K562 (cell line): ENCODE results near the gene CPNE9. TPM values are rescaled to one million over a fixed set of nuclear protein-coding genes. Genes with fewer than 3 reads are reported as not detected.

Experiments
- BCL6 ChIP-seq: fragments of 250-450 bp; sonication (Bioruptor Pico); IDR thresholded peaks from 2 replicates; pipeline ENCODE4 v1.4.0; 2020
- CBX2 ChIP-seq: fragments of 200-600 bp; sonication (generic); IDR thresholded peaks from one replicate; pipeline ENCODE4 v1.6.1; 2012; ENCODE audit warnings: mild to moderate bottlenecking, low read length, inconsistent platforms; ENCODE audit not compliant: insufficient read depth, poor library complexity, severe bottlenecking
- DPF2 ChIP-seq: fragments of 450-650 bp; IDR thresholded peaks from 2 replicates; pipeline ENCODE4 v1.6.1; 2016
- E2F1 ChIP-seq: sonication (generic); formaldehyde crosslinking; IDR thresholded peaks from 2 replicates; pipeline ENCODE4 v1.8.1; 2023; ENCODE audit warnings: mild to moderate bottlenecking, missing genetic modification reagents, moderate library complexity
- EP400 ChIP-seq: fragments of 450-650 bp; IDR thresholded peaks from 2 replicates; pipeline ENCODE4 v1.6.1; 2017; ENCODE audit warnings: antibody characterized with exemption, mild to moderate bottlenecking, moderate library complexity
- ETV1 ChIP-seq: fragments of 450-650 bp; conservative IDR thresholded peaks from 2 replicates; pipeline ENCODE4 v1.6.1; 2016; ENCODE audit warnings: missing genetic modification characterization, control low read depth, low read depth, missing compliant biosample characterization
- FOS ChIP-seq: IDR thresholded peaks from 3 replicates; pipeline ENCODE4 v1.6.1; 2011; ENCODE audit not compliant: insufficient read length; ENCODE audit errors: extremely low read depth
- IFI16 ChIP-seq: fragments of 250-450 bp; sonication (Bioruptor Pico); IDR thresholded peaks from 2 replicates; pipeline ENCODE4 v2.1.2; 2022; ENCODE audit warnings: mild to moderate bottlenecking, inconsistent platforms
- PHF8 ChIP-seq: fragments of 200-600 bp; sonication (generic); IDR thresholded peaks from 2 replicates; pipeline ENCODE4 v1.6.1; 2012; ENCODE audit warnings: mixed run types, mild to moderate bottlenecking, inconsistent platforms, low read length, moderate library complexity, borderline replicate concordance
- POLR2AphosphoS2 ChIP-seq: IDR thresholded peaks from 2 replicates; pipeline ENCODE4 v1.6.1; 2012; ENCODE audit warnings: low read length, improper control_type of control experiment
- RAD21 ChIP-seq, 2 experiments: fragments of 250-450 bp in 1 of 2; fragments of 450-650 bp in 1 of 2; sonication (Bioruptor Pico) in 1 of 2; formaldehyde crosslinking in 1 of 2; IDR thresholded peaks in 1 of 2; conservative IDR thresholded peaks in 1 of 2; 2 replicates each; pipeline versions ENCODE4 v1.4.0 to v1.8.0; 2020 to 2022; ENCODE audit warnings: mild to moderate bottlenecking in 2 of 2, moderate library complexity in 1 of 2
- SMAD4 ChIP-seq: fragments of 250-450 bp; sonication (Bioruptor Pico); conservative IDR thresholded peaks from 2 replicates; pipeline ENCODE4 v1.8.0; 2021; ENCODE audit warnings: inconsistent platforms, mild to moderate bottlenecking, moderate library complexity
- SPI1 ChIP-seq: IDR thresholded peaks from 2 replicates; pipeline ENCODE4 v1.6.1; 2011; ENCODE audit warnings: low read depth, low read length, control low read depth, borderline replicate concordance
- ZEB2 ChIP-seq: fragments of 450-650 bp; IDR thresholded peaks from 2 replicates; pipeline ENCODE4 v1.6.1; 2016
- ZNF263 ChIP-seq: sonication (generic); formaldehyde crosslinking; IDR thresholded peaks from 2 replicates; pipeline ENCODE4 v1.8.0; 2022; ENCODE audit warnings: mild to moderate bottlenecking, missing genetic modification reagents, borderline replicate concordance
- ZNF3 ChIP-seq: fragments of 250-450 bp; sonication (Bioruptor Pico); IDR thresholded peaks from 2 replicates; pipeline ENCODE4 v1.5.0; 2021; ENCODE audit warnings: mild to moderate bottlenecking, moderate library complexity
- ZNF318 ChIP-seq, 2 experiments: fragments of 450-650 bp; IDR thresholded peaks; 2 replicates each; pipeline ENCODE4 v1.6.1; 2016; ENCODE audit warnings: mild to moderate bottlenecking in 2 of 2, borderline replicate concordance in 1 of 2, low read depth in 1 of 2, moderate library complexity in 1 of 2
- polyA plus RNA-seq, 8 experiments: library from polyadenylated mRNA; depleted of rRNA in 4 of 8; stranded (reverse) in 5 of 8; unstranded in 3 of 8; fragments of >200 nt; fragmentation: Nextera tagmentation in 2 of 8; fragmentation: Illumina TruSeq in 1 of 8; extraction: Ambion mirVana in 2 of 8; extraction: Trizol in 1 of 8; gene quantifications; 2 replicates each; pipeline versions ENCODE4 v1.2.1 to v1.2.3, GENCODE V29; 2011 to 2014; ENCODE audit warnings: inconsistent platforms in 1 of 8, missing spikeins in 1 of 8
- total RNA-seq, 7 experiments: library from RNA; depleted of rRNA in 6 of 7; stranded (reverse); fragments of >200 nt in 6 of 7; fragmentation: Illumina TruSeq in 2 of 7; extraction: Trizol in 2 of 7; gene quantifications; 2 replicates each; pipeline versions ENCODE4 v1.2.1 to v1.2.3, GENCODE V29; 2011 to 2021; ENCODE audit warnings: low replicate concordance in 1 of 7

CPNE9 gene
- total and polyA plus RNA-seq, 9 of the 15 experiments (the other 6 are each of a cell fraction or from before 2014, with no cell fraction given) = 0.22 to 0.56 (median 0.29) TPM; not detected in 3

- no peak for TF ChIP-seq IFI16 (CRISPR knock-in tag)
- peak; percentile 64; the same call in 1 of the 2 replicates for TF ChIP-seq ZNF263 (CRISPR knock-in tag)
- TF ChIP-seq ZNF3 (CRISPR knock-in tag) = no peak
- TF ChIP-seq ETV1 (tag) = peak; percentile 92
- peak; percentile 82 for TF ChIP-seq DPF2
- peak; percentile 95 for TF ChIP-seq E2F1 (CRISPR knock-in tag)
- peak; percentile 90 for TF ChIP-seq EP400
- TF ChIP-seq POLR2AphosphoS2 = peak; percentile 69; the same call in 1 of the 2 replicates
- peak; percentile 69; the same call in 1 of the 2 replicates for TF ChIP-seq PHF8
- TF ChIP-seq CBX2 = no peak
- TF ChIP-seq FOS = peak; percentile 71
- TF ChIP-seq RAD21 (CRISPR knock-in tag; conservative IDR thresholded peaks at IDR 0.05 in 1 of 2, IDR thresholded peaks at IDR 0.05 in 1 of 2) = peak in 1 of 2 experiments; percentile 8; a peak in 1 of 4 replicates
- TF ChIP-seq ZNF318 (IDR thresholded peaks at IDR 0.05; ENCODE audit: borderline replicate concordance in 1 of 2, low read depth in 1 of 2) = peak in 1 of 2 experiments; percentile 59; a peak in 1 of 4 replicates
- 0 out of 2 replicates have a peak, but pooled peaks have one; percentile 11 for TF ChIP-seq ZEB2
- TF ChIP-seq SMAD4 (CRISPR knock-in tag) = 0 out of 2 replicates have a peak, but pooled peaks have one; percentile 63
- no peak for TF ChIP-seq BCL6 (CRISPR knock-in tag)
- 0 out of 2 replicates have a peak, but pooled peaks have one; percentile 1 for TF ChIP-seq SPI1
Observed at GRCh38 chr3:9749645-9750555, 46.3 kb downstream of the CPNE9 start, which contains the start of gene OGG1 (continued).
